Mesothelial cell of epicardium (in vitro differentiated cells): Measurements from ENCODE around the gene PRR16. TPM values are rescaled to one million over a fixed set of nuclear protein-coding genes. Genes with fewer than 3 reads are reported as not detected.
A peak's percentile ranks its signal among the peaks of the same experiment; 100 is the strongest.
"Not testable (repeated sequence)": the region's sequence is repeated elsewhere in the genome, so short reads cannot be mapped to it uniquely, and the experiment has no call there.

Experiments used
- DNase-seq, 2 experiments: peaks; one replicate each; pipeline ENCODE4 v3.0.0; 2021; ENCODE audit warnings: low spot score in 2 of 2; ENCODE audit not compliant: unreplicated experiment in 2 of 2
- H3K27ac Mint-ChIP-seq: 2 replicates; pipeline ENCODE4 v1.8.0; 2021; ENCODE audit warnings: mixed read lengths
- H3K27me3 Mint-ChIP-seq: 2 replicates; pipeline ENCODE4 v1.8.0; 2021; ENCODE audit warnings: low read depth, mixed read lengths
- H3K36me3 Mint-ChIP-seq: 2 replicates; pipeline ENCODE4 v1.8.0; 2021; ENCODE audit warnings: mixed read lengths
- H3K4me1 Mint-ChIP-seq: 2 replicates; pipeline ENCODE4 v1.8.0; 2021; ENCODE audit warnings: mixed read lengths
- H3K4me3 Mint-ChIP-seq: 2 replicates; pipeline ENCODE4 v1.8.0; 2021; ENCODE audit warnings: mild to moderate bottlenecking, moderate library complexity, mixed read lengths
- H3K9me3 Mint-ChIP-seq: 2 replicates; pipeline ENCODE4 v1.8.0; 2021; ENCODE audit warnings: mixed read lengths
- total RNA-seq: library from RNA; stranded (reverse); gene quantifications from 3 replicates; pipeline ENCODE4 v1.2.1, GENCODE V29; 2021
- TF ChIP-seq, protein P1 (sequence below): fragments of 200-600 bp; sonication (generic); IDR thresholded peaks from one replicate; pipeline ENCODE4 v1.5.0; 2021; ENCODE audit warnings: antibody characterized with exemption; ENCODE audit not compliant: unreplicated experiment

PRR16 gene
- total RNA-seq, 1 donor from 2014 or later, result 2.1 TPM

DNA sequence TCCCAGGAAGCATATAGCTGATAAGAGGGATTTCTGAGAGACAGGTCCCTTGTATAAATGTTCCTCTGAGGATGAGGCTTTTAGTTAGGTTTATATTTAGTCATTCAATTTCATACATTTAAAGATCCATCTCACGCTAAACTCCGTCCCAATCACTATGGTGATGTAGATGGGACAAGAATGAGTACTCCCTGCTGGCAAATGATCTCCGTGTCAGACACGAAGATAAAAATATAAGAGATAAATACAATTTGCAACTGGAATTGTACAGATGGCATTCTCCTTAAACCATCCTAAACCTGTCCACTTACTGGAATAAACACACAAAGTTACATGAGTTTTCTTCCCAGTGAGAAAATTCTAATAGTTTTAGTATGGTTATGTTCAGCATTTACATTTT lies 233.0 kb downstream of the PRR16 start:
- H3K4me3 Mint-ChIP-seq, result no peak overlapping the region
- no peak overlapping the region for H3K27ac Mint-ChIP-seq
- no peaks in the 10 kb centered on the region for H3K36me3 Mint-ChIP-seq
- H3K4me1 Mint-ChIP-seq, result peaks cover 2% of the 10 kb centered on the region
- TF ChIP-seq, protein P1, sequence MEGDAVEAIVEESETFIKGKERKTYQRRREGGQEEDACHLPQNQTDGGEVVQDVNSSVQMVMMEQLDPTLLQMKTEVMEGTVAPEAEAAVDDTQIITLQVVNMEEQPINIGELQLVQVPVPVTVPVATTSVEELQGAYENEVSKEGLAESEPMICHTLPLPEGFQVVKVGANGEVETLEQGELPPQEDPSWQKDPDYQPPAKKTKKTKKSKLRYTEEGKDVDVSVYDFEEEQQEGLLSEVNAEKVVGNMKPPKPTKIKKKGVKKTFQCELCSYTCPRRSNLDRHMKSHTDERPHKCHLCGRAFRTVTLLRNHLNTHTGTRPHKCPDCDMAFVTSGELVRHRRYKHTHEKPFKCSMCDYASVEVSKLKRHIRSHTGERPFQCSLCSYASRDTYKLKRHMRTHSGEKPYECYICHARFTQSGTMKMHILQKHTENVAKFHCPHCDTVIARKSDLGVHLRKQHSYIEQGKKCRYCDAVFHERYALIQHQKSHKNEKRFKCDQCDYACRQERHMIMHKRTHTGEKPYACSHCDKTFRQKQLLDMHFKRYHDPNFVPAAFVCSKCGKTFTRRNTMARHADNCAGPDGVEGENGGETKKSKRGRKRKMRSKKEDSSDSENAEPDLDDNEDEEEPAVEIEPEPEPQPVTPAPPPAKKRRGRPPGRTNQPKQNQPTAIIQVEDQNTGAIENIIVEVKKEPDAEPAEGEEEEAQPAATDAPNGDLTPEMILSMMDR, result no peak
- H3K9me3 Mint-ChIP-seq, result no peaks in the 10 kb centered on the region
- H3K27me3 Mint-ChIP-seq, result peaks cover 28% of the 10 kb centered on the region
- no peak for DNase-seq

DNA sequence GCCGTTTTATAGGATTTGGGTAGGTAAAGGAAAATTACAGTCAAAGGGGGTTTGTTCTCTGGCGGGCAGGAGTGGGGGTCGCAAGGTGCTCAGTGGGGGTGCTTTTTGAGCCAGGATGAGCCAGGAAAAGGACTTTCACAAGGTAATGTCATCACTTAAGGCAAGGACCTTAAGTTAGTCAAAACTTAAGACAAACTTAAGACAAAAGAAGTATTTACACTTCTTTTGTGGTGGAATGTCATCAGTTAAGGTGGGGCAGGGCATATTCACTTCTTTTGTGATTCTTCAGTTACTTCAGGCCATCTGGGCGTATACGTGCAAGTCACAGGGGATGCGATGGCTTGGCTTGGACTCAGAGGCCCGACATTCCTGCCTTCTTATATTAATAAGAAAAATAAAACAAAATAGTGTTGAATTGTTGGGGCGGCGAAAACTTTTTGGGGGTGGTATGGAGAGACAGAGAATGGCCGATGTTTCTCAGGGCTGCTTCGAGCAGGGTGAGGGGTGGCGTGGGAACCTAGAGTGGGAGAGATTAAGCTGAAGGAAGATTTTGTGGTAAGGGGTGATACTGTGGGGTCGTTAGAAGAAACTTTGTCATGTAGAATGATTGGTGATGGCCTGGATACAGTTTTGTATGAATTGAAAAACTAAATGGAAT lies 233.7 kb downstream of the PRR16 start:
- not testable (repeated sequence) for H3K9me3 Mint-ChIP-seq, H3K36me3 Mint-ChIP-seq, H3K27ac Mint-ChIP-seq, H3K4me1 Mint-ChIP-seq, H3K4me3 Mint-ChIP-seq, DNase-seq
- peaks cover 35% of the 10 kb centered on the region for H3K27me3 Mint-ChIP-seq

DNA sequence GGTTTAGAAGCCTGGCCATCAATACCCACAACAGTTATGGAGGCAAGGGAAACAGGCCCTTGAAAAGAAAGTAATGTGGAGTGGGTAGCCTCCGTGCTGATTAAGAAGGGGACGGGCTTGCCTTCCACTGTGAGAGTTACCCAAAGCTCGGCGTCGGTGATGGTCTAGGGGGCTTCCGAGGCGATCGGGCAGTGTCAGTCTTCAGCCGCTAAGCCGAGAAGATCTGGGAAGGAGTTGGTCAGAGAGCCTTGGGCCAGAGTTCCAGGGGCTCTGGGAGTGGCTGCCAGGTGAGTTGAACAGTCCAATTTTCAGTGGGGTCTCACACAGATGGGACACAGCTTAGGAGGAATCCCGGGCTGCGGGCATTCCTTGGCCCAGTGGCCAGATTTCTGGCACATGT lies 236.6 kb downstream of the PRR16 start:
- H3K4me1 Mint-ChIP-seq, H3K36me3 Mint-ChIP-seq, H3K27ac Mint-ChIP-seq, H3K9me3 Mint-ChIP-seq, H3K4me3 Mint-ChIP-seq, DNase-seq: not testable (repeated sequence)
- H3K27me3 Mint-ChIP-seq, result peaks cover 49% of the 10 kb centered on the region

DNA sequence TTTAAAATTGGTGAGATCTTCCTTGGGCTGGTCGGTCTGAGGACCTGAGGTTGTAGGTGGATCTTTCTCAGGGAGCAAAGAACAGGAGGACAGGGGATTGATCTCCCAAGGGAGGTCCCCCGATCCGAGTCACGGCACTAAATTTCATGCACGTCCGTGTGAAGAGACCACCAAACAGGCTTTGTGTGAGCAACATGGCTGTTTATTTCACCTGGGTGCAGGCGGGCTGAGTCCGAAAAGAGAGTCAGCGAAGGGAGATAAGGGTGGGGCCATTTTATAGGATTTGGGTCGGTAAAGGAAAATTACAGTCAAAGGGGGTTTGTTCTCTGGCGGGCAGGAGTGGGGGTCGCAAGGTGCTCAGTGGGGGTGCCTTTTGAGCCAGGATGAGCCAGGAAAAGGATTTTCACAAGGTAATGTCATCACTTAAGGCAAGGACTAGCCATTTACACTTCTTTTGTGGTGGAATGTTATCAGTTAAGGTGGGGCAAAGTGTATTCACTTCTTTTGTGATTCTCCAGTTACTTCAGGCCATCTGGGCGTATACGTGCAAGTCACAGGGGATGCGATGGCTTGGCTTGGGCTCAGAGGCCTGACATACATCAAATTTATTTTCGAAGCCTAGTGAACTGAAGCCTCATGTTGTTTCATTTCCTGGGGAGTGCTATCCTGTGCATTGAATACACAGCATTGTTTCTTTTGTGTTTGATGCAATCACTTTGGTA lies 238.9 kb downstream of the PRR16 start:
- H3K9me3 Mint-ChIP-seq, H3K27ac Mint-ChIP-seq, H3K4me1 Mint-ChIP-seq, H3K36me3 Mint-ChIP-seq, DNase-seq: not testable (repeated sequence)
- Mint-ChIP-seq H3K4me3 (peak overlapping the region; percentile 35), H3K27me3 (peaks cover 49% of the 10 kb centered on the region)

DNA sequence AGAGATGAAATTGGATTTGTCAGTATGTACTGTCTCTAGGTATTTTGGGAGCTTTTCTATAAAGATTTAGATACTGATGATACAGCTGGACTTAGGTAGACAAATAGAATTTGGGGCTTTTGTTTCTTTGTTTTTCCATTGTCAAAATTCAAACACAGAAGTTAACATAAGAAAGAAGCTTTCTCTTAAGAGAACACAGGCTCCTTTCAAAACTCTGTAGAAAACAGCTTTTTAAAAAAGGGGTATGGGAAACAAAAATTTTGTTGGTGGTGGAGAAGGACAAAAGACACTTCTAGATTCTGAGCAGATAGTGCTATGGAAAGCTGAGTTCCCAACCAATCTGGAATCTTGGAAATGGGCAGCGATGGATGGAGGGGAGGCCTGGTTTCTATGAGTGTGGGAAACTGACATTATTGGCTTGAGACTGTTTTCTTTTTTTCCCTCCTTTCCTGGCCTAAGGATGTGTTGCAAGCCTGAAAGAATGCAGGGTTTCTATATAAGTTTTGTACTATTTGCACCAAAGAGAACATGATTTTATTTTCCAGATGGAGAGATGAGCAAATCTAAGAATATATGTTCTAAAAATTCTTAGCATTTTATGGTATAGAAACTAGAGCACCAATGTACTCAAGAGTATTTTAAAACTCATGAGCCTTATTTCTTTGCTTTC lies 240.0 kb downstream of the PRR16 start:
- H3K27ac Mint-ChIP-seq, result no peak overlapping the region
- no peaks in the 10 kb centered on the region for H3K36me3 Mint-ChIP-seq
- H3K27me3 Mint-ChIP-seq, result peaks cover 49% of the 10 kb centered on the region
- DNase-seq, result no peak
- TF ChIP-seq, protein P1, result no peak
- H3K4me3 Mint-ChIP-seq, result no peak overlapping the region
- H3K9me3 Mint-ChIP-seq, result no peaks in the 10 kb centered on the region
- H3K4me1 Mint-ChIP-seq, result peaks cover 6% of the 10 kb centered on the region

DNA sequence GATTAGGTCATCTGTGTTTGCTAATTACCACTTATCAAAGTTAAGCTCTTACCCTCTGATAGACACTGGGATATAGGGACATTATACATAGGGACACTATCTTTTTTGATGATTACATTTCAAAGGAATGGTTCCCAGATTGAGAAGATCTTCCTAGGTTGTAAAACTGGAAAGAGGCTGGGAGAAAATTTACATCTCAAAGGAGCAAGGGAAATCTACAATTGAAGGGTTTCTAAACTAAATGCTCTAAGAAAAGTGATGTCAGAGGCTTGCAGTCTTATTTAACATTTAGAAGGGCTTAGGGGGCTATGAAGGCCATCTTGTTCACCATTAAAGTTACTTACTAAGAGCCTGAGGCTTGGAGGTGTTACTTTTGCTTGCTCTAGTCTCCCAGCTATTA lies 242.8 kb downstream of the PRR16 start:
- no peaks in the 10 kb centered on the region for H3K36me3 Mint-ChIP-seq
- DNase-seq, result no peak
- peaks cover 6% of the 10 kb centered on the region for H3K4me1 Mint-ChIP-seq
- H3K27me3 Mint-ChIP-seq, result peaks cover 24% of the 10 kb centered on the region
- H3K9me3 Mint-ChIP-seq, result peaks cover 8% of the 10 kb centered on the region
- H3K4me3 Mint-ChIP-seq, result no peak overlapping the region
- TF ChIP-seq, protein P1, result no peak
- H3K27ac Mint-ChIP-seq, result no peak overlapping the region

DNA sequence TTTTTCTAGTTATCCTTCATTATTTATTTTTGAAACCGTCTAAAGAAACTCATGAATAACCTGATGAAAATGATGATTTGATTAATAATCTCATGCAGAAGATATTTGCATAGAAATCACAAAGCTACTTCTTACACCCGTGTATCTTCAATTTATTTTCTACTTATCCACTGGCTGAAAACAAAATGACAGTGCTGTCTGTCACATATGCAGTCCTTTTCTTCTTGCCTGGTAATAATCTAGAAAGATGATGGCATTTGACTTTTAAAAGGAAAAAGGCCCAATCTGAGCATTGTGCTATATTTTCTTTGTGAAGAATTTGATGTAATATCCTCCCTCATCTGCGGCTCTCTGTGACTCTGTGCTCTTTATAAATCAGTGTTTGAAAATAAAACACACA lies 253.3 kb downstream of the PRR16 start:
- Mint-ChIP-seq H3K27ac (no peak overlapping the region), H3K9me3 (peaks cover 3% of the 10 kb centered on the region), H3K27me3 (no peaks in the 10 kb centered on the region), H3K4me1 (no peaks in the 10 kb centered on the region), H3K36me3 (no peaks in the 10 kb centered on the region), H3K4me3 (no peak overlapping the region)
- TF ChIP-seq, protein P1, result no peak
- DNase-seq, result no peak
